ENCODE results near the gene ADAM19.

DNA sequence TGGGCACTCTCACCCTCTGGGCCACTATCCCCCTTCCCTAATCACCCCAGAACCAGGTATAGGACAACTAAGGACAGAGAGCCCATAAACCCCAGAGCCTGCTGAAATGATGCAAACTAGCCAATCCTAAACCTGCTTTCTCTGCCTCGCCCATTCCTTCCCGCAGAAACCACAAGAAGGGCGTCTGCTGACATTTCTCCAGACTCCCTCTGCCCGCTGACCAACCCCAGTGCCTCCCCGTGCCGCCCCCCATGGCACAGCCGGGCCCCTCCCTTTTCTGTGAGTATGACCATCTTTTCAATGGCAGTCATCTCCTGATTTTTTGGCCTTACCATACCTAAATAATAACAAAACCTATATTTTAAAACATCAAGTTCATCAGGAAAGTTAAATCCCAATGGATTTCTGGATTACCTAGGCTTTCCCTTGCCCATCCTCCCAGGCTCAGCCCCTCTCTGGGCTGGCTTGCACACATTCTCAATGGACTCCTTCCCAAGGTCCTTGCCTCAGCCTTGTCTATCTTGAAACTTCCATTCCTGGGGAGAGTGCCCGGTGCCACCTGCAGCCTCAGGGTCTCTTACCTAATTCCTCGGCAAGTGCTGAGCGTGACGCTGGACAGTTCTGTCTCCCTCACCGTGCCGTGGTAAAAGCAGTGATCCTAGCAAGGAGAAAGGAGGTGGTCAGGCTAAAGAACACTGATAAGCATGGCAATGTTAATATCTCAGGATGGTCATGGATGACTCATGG is 45.2 kb downstream of the ADAM19 start:
- TF ChIP-seq, protein P1, sequence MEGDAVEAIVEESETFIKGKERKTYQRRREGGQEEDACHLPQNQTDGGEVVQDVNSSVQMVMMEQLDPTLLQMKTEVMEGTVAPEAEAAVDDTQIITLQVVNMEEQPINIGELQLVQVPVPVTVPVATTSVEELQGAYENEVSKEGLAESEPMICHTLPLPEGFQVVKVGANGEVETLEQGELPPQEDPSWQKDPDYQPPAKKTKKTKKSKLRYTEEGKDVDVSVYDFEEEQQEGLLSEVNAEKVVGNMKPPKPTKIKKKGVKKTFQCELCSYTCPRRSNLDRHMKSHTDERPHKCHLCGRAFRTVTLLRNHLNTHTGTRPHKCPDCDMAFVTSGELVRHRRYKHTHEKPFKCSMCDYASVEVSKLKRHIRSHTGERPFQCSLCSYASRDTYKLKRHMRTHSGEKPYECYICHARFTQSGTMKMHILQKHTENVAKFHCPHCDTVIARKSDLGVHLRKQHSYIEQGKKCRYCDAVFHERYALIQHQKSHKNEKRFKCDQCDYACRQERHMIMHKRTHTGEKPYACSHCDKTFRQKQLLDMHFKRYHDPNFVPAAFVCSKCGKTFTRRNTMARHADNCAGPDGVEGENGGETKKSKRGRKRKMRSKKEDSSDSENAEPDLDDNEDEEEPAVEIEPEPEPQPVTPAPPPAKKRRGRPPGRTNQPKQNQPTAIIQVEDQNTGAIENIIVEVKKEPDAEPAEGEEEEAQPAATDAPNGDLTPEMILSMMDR (IDR thresholded peaks at IDR 0.05), result no peak
- TF ChIP-seq EZH2 (IDR thresholded peaks at IDR 0.05) (no peak), EZH2phosphoT487 (IDR thresholded peaks at IDR 0.05) (no peak)
